Right lobe of liver (tissue), 4 donors: Measurements from ENCODE around the gene MRPS18B.

ENCODE experiments used
- POLR2A ChIP-seq: fragments of 450-650 bp; IDR thresholded peaks from one replicate; pipeline ENCODE4 v1.6.1; 2017; ENCODE audit warnings: antibody characterized with exemption, mild to moderate bottlenecking
- TF ChIP-seq, protein P1 (sequence below), 4 donors: fragments of 200-600 bp in 3 of 4; fragments of 450-650 bp in 1 of 4; IDR thresholded peaks; one replicate each; pipeline versions ENCODE4 v1.5.1 to v1.8.0; 2016 to 2022; ENCODE audit warnings: antibody characterized with exemption in 4 of 4, mild to moderate bottlenecking in 2 of 4
- donor health status: DM: no; HTN: no; CAD: no.
- donor health status: DM: no; HTN: no; CAD: no.
- donor health status: DM: no; HTN: yes; CAD: no.

DNA sequence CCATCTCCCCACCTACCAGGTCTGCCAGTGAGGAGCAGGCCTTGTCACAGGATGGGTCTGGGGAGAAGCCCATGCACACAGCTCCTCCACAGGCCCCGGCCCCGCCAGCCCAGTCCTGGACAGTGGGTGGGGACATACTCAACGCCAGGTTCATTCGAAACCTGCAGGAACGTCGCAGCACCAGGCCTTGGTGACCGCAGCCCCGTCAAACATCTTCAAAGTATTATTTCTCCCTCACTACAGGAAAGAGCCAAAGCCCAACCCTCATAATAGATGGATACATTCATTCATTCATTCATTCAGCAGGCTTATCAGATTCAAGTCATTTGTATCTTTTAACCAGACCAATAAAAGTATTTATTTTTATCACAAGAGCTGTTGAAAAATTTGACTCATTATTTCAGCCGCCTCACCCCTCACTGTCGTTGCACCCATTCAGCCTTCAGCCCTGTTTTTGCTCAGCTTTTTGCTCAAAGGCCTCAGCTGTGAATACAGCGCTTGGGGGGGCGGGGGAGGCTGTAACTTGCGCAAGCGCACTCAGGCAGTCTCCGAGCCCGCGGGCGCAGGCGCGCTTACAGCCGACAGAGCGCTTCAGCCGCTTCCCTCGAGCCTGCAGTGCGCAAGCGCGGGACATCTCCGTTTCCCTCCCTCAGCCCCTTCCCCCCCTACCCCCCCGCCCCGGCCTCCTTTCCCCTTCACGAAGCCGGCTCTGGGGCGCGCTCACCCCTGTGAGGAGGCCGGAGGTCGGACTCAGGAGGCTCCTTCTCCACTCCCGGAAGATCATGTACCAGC is 29.0 kb downstream of the MRPS18B start, which contains the start of gene C6orf136:
- TF ChIP-seq, protein P1, sequence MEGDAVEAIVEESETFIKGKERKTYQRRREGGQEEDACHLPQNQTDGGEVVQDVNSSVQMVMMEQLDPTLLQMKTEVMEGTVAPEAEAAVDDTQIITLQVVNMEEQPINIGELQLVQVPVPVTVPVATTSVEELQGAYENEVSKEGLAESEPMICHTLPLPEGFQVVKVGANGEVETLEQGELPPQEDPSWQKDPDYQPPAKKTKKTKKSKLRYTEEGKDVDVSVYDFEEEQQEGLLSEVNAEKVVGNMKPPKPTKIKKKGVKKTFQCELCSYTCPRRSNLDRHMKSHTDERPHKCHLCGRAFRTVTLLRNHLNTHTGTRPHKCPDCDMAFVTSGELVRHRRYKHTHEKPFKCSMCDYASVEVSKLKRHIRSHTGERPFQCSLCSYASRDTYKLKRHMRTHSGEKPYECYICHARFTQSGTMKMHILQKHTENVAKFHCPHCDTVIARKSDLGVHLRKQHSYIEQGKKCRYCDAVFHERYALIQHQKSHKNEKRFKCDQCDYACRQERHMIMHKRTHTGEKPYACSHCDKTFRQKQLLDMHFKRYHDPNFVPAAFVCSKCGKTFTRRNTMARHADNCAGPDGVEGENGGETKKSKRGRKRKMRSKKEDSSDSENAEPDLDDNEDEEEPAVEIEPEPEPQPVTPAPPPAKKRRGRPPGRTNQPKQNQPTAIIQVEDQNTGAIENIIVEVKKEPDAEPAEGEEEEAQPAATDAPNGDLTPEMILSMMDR (IDR thresholded peaks at IDR 0.05), result no peak
- no peak for TF ChIP-seq POLR2A
